Colonic mucosa (tissue), 4 donors: ENCODE results near the gene SARNP. TPM values are rescaled to one million over a fixed set of nuclear protein-coding genes. Genes with fewer than 3 reads are reported as not detected.

Experiments used
- DNase-seq: peaks from one replicate; pipeline ENCODE4 v3.0.0-alpha.2; 2020
- H3K27ac ChIP-seq: fragments of 200-600 bp; one replicate; pipeline ENCODE4 v1.8.0; 2021
- H3K27me3 ChIP-seq: fragments of 200-600 bp; one replicate; pipeline ENCODE4 v1.8.0; 2021
- H3K36me3 ChIP-seq: fragments of 200-600 bp; one replicate; pipeline ENCODE4 v1.8.0; 2021
- H3K4me1 ChIP-seq: fragments of 200-600 bp; one replicate; pipeline ENCODE4 v1.8.0; 2021; ENCODE audit warnings: mild to moderate bottlenecking
- H3K4me3 ChIP-seq: fragments of 200-600 bp; one replicate; pipeline ENCODE4 v1.8.0; 2021
- H3K9ac ChIP-seq, 2 donors: one replicate each; pipeline ENCODE4 v1.7.0; 2013; ENCODE audit warnings: control low read depth in 2 of 2, low read depth in 2 of 2, low read length in 2 of 2
- H3K9me3 ChIP-seq: fragments of 200-600 bp; one replicate; pipeline ENCODE4 v1.8.0; 2021
- CTCF ChIP-seq: fragments of 200-600 bp; IDR thresholded peaks from one replicate; pipeline ENCODE4 v1.8.0; 2022; ENCODE audit warnings: antibody characterized with exemption, mild to moderate bottlenecking
- intact Hi-C: fragments of 100-400 bp; cut with DNase I; formaldehyde crosslinking; loops from one replicate; pipeline ENCODE4 v1.14.1; 2022
- total RNA-seq, 2 donors: library from RNA; stranded (reverse); fragmentation: NEBNext Ultra II Directional in 1 of 2; extraction: Animal tissue kit (Norgen Biotek cat#: 25700) in 1 of 2; gene quantifications; one replicate each; pipeline ENCODE4 v1.2.1, GENCODE V29; 2021
- donor health status: healthy.
- donor health status: DM: no; HTN: no; CAD: no.
- donor health status: DM: no; HTN: no; CAD: no.

The SARNP gene
- total RNA-seq, 2 donors from 2014 or later: 52.3 to 53.0 TPM

- no peaks in the 10 kb centered on the region for H3K27me3 ChIP-seq
- no peak overlapping the region for H3K9ac ChIP-seq
- no peaks in the 10 kb centered on the region for H3K36me3 ChIP-seq
- H3K4me1 ChIP-seq: peaks cover 8% of the 10 kb centered on the region
- H3K4me3 ChIP-seq: no peak overlapping the region
- no peak for DNase-seq
- TF ChIP-seq CTCF: no peak
- H3K9me3 ChIP-seq: no peaks in the 10 kb centered on the region
- H3K27ac ChIP-seq: no peak overlapping the region
- intact Hi-C loops: loop anchor here (5.0 kb wide), 1 partner anchor 94 kb away; the partner anchor contains the start of gene PYM1
Measured at GRCh38 chr12:55833056-55833455, 15.5 kb upstream of the SARNP start.

GRCh38 chr12:55831447-55831815 is 13.9 kb upstream of the SARNP start:
- Histone ChIP-seq H3K27ac (peak overlapping the region; percentile 90), H3K36me3 (no peaks in the 10 kb centered on the region), H3K9ac (peak overlapping the region; percentile 90 to 99), H3K27me3 (no peaks in the 10 kb centered on the region), H3K4me3 (peak overlapping the region; percentile 80), H3K4me1 (peaks cover 8% of the 10 kb centered on the region), H3K9me3 (no peaks in the 10 kb centered on the region)
- DNase-seq: no peak
- intact Hi-C loops: loop anchor here (5.0 kb wide), 1 partner anchor 96 kb away; the partner anchor contains the start of gene PYM1
- no peak for TF ChIP-seq CTCF

GRCh38 chr12:55830601-55831446 is 13.3 kb upstream of the SARNP start:
- peak; percentile 85 for DNase-seq
- Histone ChIP-seq H3K4me3 (peak overlapping the region; percentile 80), H3K27ac (peak overlapping the region; percentile 90), H3K9ac (peak overlapping the region; percentile 90 to 99), H3K4me1 (peaks cover 8% of the 10 kb centered on the region), H3K36me3 (no peaks in the 10 kb centered on the region), H3K9me3 (no peaks in the 10 kb centered on the region), H3K27me3 (no peaks in the 10 kb centered on the region)
- no peak for TF ChIP-seq CTCF
- intact Hi-C loops: loop anchor here (5.0 kb wide), 1 partner anchor 96 kb away; the partner anchor contains the start of gene PYM1

- intact Hi-C loops: loop anchor here (5.0 kb wide), 1 partner anchor 97 kb away; the partner anchor contains the start of gene PYM1
- Histone ChIP-seq H3K27ac (peak overlapping the region; percentile 90), H3K4me3 (peak overlapping the region; percentile 80), H3K9ac (peak overlapping the region; percentile 90 to 99), H3K27me3 (no peaks in the 10 kb centered on the region), H3K36me3 (no peaks in the 10 kb centered on the region), H3K9me3 (no peaks in the 10 kb centered on the region), H3K4me1 (peaks cover 8% of the 10 kb centered on the region)
- TF ChIP-seq CTCF: no peak
- peak; percentile 59 for DNase-seq
Measured at GRCh38 chr12:55829967-55830600, 12.6 kb upstream of the SARNP start.

- no peak for TF ChIP-seq CTCF
- no peaks in the 10 kb centered on the region for H3K27me3 ChIP-seq
- no peaks in the 10 kb centered on the region for H3K36me3 ChIP-seq
- H3K9ac ChIP-seq: peak overlapping the region; percentile 33 to 99
- H3K9me3 ChIP-seq: no peaks in the 10 kb centered on the region
- peak overlapping the region; percentile 80 for H3K4me3 ChIP-seq
- no peak for DNase-seq
- H3K4me1 ChIP-seq: peaks cover 8% of the 10 kb centered on the region
- intact Hi-C loops: no loop called here
- peak overlapping the region; percentile 90 for H3K27ac ChIP-seq
Measured at GRCh38 chr12:55828357-55828756, 10.8 kb upstream of the SARNP start.
